ENCODE results near the gene KCNMA1.

Gene KCNMA1

DNA sequence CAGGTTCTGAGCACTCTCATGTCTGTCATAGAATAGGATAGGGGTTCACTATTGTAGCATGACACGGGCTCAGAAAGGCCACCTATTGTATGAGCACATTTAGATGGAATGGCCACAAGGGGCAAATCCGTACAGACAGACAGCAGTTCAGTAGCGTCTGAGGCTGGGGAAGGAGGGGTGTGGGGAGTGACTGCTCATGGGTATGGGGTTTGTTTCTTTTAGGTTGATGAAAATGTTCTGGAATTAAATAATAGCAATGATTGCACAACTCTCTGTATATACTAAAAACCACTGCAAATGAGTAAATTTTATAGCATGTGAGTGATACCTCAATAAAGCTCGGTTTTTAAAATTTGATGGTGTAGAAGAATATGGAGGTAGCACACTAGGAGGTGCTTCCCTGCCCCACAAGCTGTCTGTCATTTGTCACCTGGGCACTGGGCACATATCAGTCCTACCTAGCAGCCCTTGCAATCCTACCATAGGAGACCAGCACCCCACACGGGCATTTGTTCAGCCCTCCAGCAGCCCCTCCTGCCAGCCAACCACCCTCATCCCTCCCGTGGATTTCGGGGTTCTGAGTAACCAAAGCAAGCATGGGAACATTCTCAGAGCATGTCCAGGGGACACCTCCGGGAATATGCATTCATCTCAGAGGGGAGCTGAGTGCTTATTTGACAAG, 35.2 kb downstream of the KCNMA1 start:
- DNase-seq (ENCODE audit: low read depth) = no peak
- no peak overlapping the region for H3K4me3 ChIP-seq (ENCODE audit: low read depth, low read length)

GRCh38 chr10:77601488-77601887, 36.1 kb downstream of the KCNMA1 start:
- TF ChIP-seq, protein P1, sequence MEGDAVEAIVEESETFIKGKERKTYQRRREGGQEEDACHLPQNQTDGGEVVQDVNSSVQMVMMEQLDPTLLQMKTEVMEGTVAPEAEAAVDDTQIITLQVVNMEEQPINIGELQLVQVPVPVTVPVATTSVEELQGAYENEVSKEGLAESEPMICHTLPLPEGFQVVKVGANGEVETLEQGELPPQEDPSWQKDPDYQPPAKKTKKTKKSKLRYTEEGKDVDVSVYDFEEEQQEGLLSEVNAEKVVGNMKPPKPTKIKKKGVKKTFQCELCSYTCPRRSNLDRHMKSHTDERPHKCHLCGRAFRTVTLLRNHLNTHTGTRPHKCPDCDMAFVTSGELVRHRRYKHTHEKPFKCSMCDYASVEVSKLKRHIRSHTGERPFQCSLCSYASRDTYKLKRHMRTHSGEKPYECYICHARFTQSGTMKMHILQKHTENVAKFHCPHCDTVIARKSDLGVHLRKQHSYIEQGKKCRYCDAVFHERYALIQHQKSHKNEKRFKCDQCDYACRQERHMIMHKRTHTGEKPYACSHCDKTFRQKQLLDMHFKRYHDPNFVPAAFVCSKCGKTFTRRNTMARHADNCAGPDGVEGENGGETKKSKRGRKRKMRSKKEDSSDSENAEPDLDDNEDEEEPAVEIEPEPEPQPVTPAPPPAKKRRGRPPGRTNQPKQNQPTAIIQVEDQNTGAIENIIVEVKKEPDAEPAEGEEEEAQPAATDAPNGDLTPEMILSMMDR (IDR thresholded peaks at IDR 0.05; ENCODE audit: insufficient read depth, low read depth, low read length, missing control alignments) = no peak
- H3K4me3 ChIP-seq (ENCODE audit: low read depth, low read length) = no peak overlapping the region
- DNase-seq (ENCODE audit: low read depth) = no peak

More for the DNA sequence above, 35.2 kb downstream of the KCNMA1 start:
- TF ChIP-seq, protein P1 (IDR thresholded peaks at IDR 0.05; ENCODE audit: insufficient read depth, low read depth, low read length, missing control alignments) = no peak

DNA sequence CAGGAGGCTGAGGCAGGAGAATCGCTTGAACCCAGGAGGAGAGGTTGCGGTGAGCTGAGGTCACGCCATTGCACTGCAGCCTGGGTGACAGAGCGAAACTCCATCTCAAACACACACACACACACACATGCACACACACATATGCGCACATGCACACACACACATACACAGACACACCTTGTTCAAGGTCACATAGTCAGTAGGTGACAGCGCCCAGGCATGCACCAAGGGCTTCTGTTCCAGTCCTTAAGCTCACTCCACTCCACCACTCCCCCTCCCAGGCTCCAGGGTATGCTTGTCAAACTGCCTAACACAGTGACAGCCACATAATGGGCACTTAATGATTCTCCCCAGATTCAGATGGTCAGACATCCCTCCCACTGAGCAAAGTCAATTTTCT, 37.0 kb downstream of the KCNMA1 start:
- TF ChIP-seq, protein P1 (IDR thresholded peaks at IDR 0.05; ENCODE audit: insufficient read depth, low read depth, low read length, missing control alignments) = no peak
- no peak for DNase-seq (ENCODE audit: low read depth)
- no peak overlapping the region for H3K4me3 ChIP-seq (ENCODE audit: low read depth, low read length)

DNA sequence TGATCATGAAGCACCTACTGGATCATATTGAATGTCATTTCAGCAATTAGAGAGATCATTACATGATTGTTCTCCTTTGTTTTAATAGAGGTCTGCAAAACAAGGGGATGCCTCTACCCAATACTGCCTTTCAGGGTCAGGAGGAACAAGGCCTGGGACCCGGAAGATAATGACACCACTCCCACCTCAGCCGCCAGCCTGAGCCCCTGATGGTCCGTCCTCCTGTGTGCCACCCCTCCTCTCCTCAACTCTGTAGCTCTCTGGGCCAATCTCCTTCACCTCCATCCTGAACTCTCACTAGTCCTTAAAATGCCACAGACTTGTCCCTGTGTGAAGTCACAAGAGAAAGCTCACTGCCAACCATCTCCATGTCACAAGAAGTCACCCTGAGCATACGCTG, 38.0 kb downstream of the KCNMA1 start:
- H3K4me3 ChIP-seq (ENCODE audit: low read depth, low read length) = no peak overlapping the region
- TF ChIP-seq, protein P1 (IDR thresholded peaks at IDR 0.05; ENCODE audit: insufficient read depth, low read depth, low read length, missing control alignments) = no peak
- no peak for DNase-seq (ENCODE audit: low read depth)

DNA sequence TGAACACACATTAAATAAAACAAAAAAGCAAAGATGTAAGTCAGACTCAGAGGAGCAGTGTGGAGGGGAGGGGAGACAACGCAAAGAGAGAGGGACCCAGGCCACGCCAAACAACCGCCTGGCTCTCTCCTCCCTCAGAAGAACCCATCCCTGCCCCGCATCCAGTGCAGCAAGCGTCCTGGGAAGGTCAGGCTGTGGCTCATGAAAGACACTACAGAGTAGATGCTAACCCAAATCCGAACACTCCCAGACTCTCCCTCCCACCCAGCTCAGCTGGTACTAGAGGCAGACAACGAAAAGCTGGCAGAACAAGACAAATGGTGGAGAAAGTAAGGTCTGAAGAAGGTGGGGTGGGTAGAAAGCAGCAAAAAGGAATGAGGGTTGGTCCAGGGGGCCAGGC, 39.0 kb downstream of the KCNMA1 start:
- DNase-seq (ENCODE audit: low read depth) = no peak
- TF ChIP-seq, protein P1 (IDR thresholded peaks at IDR 0.05; ENCODE audit: insufficient read depth, low read depth, low read length, missing control alignments) = no peak

GRCh38 chr10:77597560-77597959, 40.0 kb downstream of the KCNMA1 start:
- DNase-seq (ENCODE audit: low read depth) = no peak
- TF ChIP-seq, protein P1 (IDR thresholded peaks at IDR 0.05; ENCODE audit: insufficient read depth, low read depth, low read length, missing control alignments) = no peak
- H3K4me3 ChIP-seq (ENCODE audit: low read depth, low read length) = no peak overlapping the region

More for the DNA sequence above, 39.0 kb downstream of the KCNMA1 start:
- H3K4me3 ChIP-seq (ENCODE audit: low read depth, low read length) = no peak overlapping the region

GRCh38 chr10:77594471-77594783, 43.2 kb downstream of the KCNMA1 start:
- H3K4me3 ChIP-seq (ENCODE audit: low read depth, low read length) = no peak overlapping the region
- TF ChIP-seq, protein P1 (IDR thresholded peaks at IDR 0.05; ENCODE audit: insufficient read depth, low read depth, low read length, missing control alignments) = no peak

More at GRCh38 chr10:77594471-77594783, 43.2 kb downstream of the KCNMA1 start:
- no peak for DNase-seq (ENCODE audit: low read depth)

Measured in GM12865 (cell line).